ENCODE results near the gene TEX9.
"Not testable (repeated sequence)": the region's sequence is repeated elsewhere in the genome, so short reads cannot be mapped to it uniquely, and the experiment has no call there.

TEX9 gene

GRCh38 chr15:56365075-56365711 is at the start of gene TEX9:
TEX9 (plus strand) TSS chr15:56365426; CDS start chr15:56365451, 25 bp downstream.
- no peaks in the 10 kb centered on the region for H3K9me3 ChIP-seq (ENCODE audit: control insufficient read depth in 2 of 2, low read length in 2 of 2)
- H3K4me3 ChIP-seq (ENCODE audit: low read length in 2 of 2), result peak within 1 kb of the TSS; percentile 61 to 88
- H3K9ac ChIP-seq (ENCODE audit: low read length in 2 of 2), result peak within 1 kb of the TSS; percentile 59 to 66
- no peaks in the 10 kb centered on the region for H3K4me1 ChIP-seq (ENCODE audit: control insufficient read depth, insufficient read depth, low read length)
- no peaks in the 10 kb centered on the region for H3K27me3 ChIP-seq (ENCODE audit: control insufficient read depth in 1 of 2, insufficient read depth in 2 of 2, low read length in 2 of 2)
- H3K36me3 ChIP-seq (ENCODE audit: control insufficient read depth in 2 of 2, insufficient read depth in 2 of 2, low read length in 2 of 2), result no peaks in the 10 kb centered on the region
- H3K27ac ChIP-seq (ENCODE audit: low read length), result no peak within 1 kb of the TSS

GRCh38 chr15:56316561-56316960 is 48.7 kb upstream of the TEX9 start:
- not testable (repeated sequence) for H3K36me3 ChIP-seq (ENCODE audit: control insufficient read depth in 2 of 2, insufficient read depth in 2 of 2, low read length in 2 of 2); H3K27me3 ChIP-seq (ENCODE audit: control insufficient read depth in 1 of 2, insufficient read depth in 2 of 2, low read length in 2 of 2); H3K4me1 ChIP-seq (ENCODE audit: control insufficient read depth, insufficient read depth, low read length)

GRCh38 chr15:56320316-56320715 is 44.9 kb upstream of the TEX9 start:
- Histone ChIP-seq H3K27ac (ENCODE audit: low read length) (no peak overlapping the region), H3K9me3 (ENCODE audit: control insufficient read depth in 2 of 2, low read length in 2 of 2) (no peaks in the 10 kb centered on the region), H3K36me3 (ENCODE audit: control insufficient read depth in 2 of 2, insufficient read depth in 2 of 2, low read length in 2 of 2) (no peaks in the 10 kb centered on the region), H3K4me1 (ENCODE audit: control insufficient read depth, insufficient read depth, low read length) (no peaks in the 10 kb centered on the region), H3K27me3 (ENCODE audit: control insufficient read depth in 1 of 2, insufficient read depth in 2 of 2, low read length in 2 of 2) (no peaks in the 10 kb centered on the region), H3K9ac (ENCODE audit: low read length in 2 of 2) (no peak overlapping the region), H3K4me3 (ENCODE audit: low read length in 2 of 2) (no peak overlapping the region)

More at GRCh38 chr15:56316561-56316960, 48.7 kb upstream of the TEX9 start:
- H3K9me3 ChIP-seq (ENCODE audit: control insufficient read depth in 2 of 2, low read length in 2 of 2); H3K9ac ChIP-seq (ENCODE audit: low read length in 2 of 2); H3K4me3 ChIP-seq (ENCODE audit: low read length in 2 of 2); H3K27ac ChIP-seq (ENCODE audit: low read length): not testable (repeated sequence)

- H3K4me1 ChIP-seq (ENCODE audit: control insufficient read depth, insufficient read depth, low read length), result no peaks in the 10 kb centered on the region
- no peaks in the 10 kb centered on the region for H3K27me3 ChIP-seq (ENCODE audit: control insufficient read depth in 1 of 2, insufficient read depth in 2 of 2, low read length in 2 of 2)
- no peak overlapping the region for H3K27ac ChIP-seq (ENCODE audit: low read length)
- H3K9me3 ChIP-seq (ENCODE audit: control insufficient read depth in 2 of 2, low read length in 2 of 2), result no peaks in the 10 kb centered on the region
- no peak overlapping the region for H3K9ac ChIP-seq (ENCODE audit: low read length in 2 of 2)
- H3K36me3 ChIP-seq (ENCODE audit: control insufficient read depth in 2 of 2, insufficient read depth in 2 of 2, low read length in 2 of 2), result no peaks in the 10 kb centered on the region
- H3K4me3 ChIP-seq (ENCODE audit: low read length in 2 of 2), result no peak overlapping the region
Observed at GRCh38 chr15:56320861-56321260, 44.4 kb upstream of the TEX9 start.

- Histone ChIP-seq H3K36me3 (ENCODE audit: control insufficient read depth in 2 of 2, insufficient read depth in 2 of 2, low read length in 2 of 2) (no peaks in the 10 kb centered on the region), H3K9me3 (ENCODE audit: control insufficient read depth in 2 of 2, low read length in 2 of 2) (peaks cover 0 to 3% of the 10 kb centered on the region in 2 donors)
Observed at GRCh38 chr15:56322444-56322843, 42.8 kb upstream of the TEX9 start.

GRCh38 chr15:56323435-56323834 is 41.8 kb upstream of the TEX9 start:
- Histone ChIP-seq H3K27ac (ENCODE audit: low read length) (no peak overlapping the region), H3K9ac (ENCODE audit: low read length in 2 of 2) (no peak overlapping the region), H3K4me1 (ENCODE audit: control insufficient read depth, insufficient read depth, low read length) (no peaks in the 10 kb centered on the region), H3K9me3 (ENCODE audit: control insufficient read depth in 2 of 2, low read length in 2 of 2) (peaks cover 0 to 6% of the 10 kb centered on the region in 2 donors), H3K36me3 (ENCODE audit: control insufficient read depth in 2 of 2, insufficient read depth in 2 of 2, low read length in 2 of 2) (no peaks in the 10 kb centered on the region), H3K4me3 (ENCODE audit: low read length in 2 of 2) (no peak overlapping the region), H3K27me3 (ENCODE audit: control insufficient read depth in 1 of 2, insufficient read depth in 2 of 2, low read length in 2 of 2) (no peaks in the 10 kb centered on the region)

More at GRCh38 chr15:56322444-56322843, 42.8 kb upstream of the TEX9 start:
- Histone ChIP-seq H3K4me1 (ENCODE audit: control insufficient read depth, insufficient read depth, low read length) (no peaks in the 10 kb centered on the region), H3K27ac (ENCODE audit: low read length) (no peak overlapping the region), H3K9ac (ENCODE audit: low read length in 2 of 2) (no peak overlapping the region), H3K27me3 (ENCODE audit: control insufficient read depth in 1 of 2, insufficient read depth in 2 of 2, low read length in 2 of 2) (no peaks in the 10 kb centered on the region), H3K4me3 (ENCODE audit: low read length in 2 of 2) (no peak overlapping the region)

- H3K9ac ChIP-seq (ENCODE audit: low read length in 2 of 2), result no peak overlapping the region
- H3K4me1 ChIP-seq (ENCODE audit: control insufficient read depth, insufficient read depth, low read length), result no peaks in the 10 kb centered on the region
- no peak overlapping the region for H3K4me3 ChIP-seq (ENCODE audit: low read length in 2 of 2)
- H3K27ac ChIP-seq (ENCODE audit: low read length), result no peak overlapping the region
- H3K27me3 ChIP-seq (ENCODE audit: control insufficient read depth in 1 of 2, insufficient read depth in 2 of 2, low read length in 2 of 2), result no peaks in the 10 kb centered on the region
- H3K36me3 ChIP-seq (ENCODE audit: control insufficient read depth in 2 of 2, insufficient read depth in 2 of 2, low read length in 2 of 2), result no peaks in the 10 kb centered on the region
- H3K9me3 ChIP-seq (ENCODE audit: control insufficient read depth in 2 of 2, low read length in 2 of 2), result peaks cover 0 to 6% of the 10 kb centered on the region in 2 donors
Observed at GRCh38 chr15:56325186-56325585, 40.0 kb upstream of the TEX9 start.

- no peaks in the 10 kb centered on the region for H3K27me3 ChIP-seq (ENCODE audit: control insufficient read depth in 1 of 2, insufficient read depth in 2 of 2, low read length in 2 of 2)
- no peak overlapping the region for H3K9ac ChIP-seq (ENCODE audit: low read length in 2 of 2)
- H3K9me3 ChIP-seq (ENCODE audit: control insufficient read depth in 2 of 2, low read length in 2 of 2), result peaks cover 0 to 6% of the 10 kb centered on the region in 2 donors
- no peaks in the 10 kb centered on the region for H3K36me3 ChIP-seq (ENCODE audit: control insufficient read depth in 2 of 2, insufficient read depth in 2 of 2, low read length in 2 of 2)
- no peak overlapping the region for H3K27ac ChIP-seq (ENCODE audit: low read length)
- H3K4me1 ChIP-seq (ENCODE audit: control insufficient read depth, insufficient read depth, low read length), result no peaks in the 10 kb centered on the region
- no peak overlapping the region for H3K4me3 ChIP-seq (ENCODE audit: low read length in 2 of 2)
Observed at GRCh38 chr15:56327721-56328502, 37.3 kb upstream of the TEX9 start.

GRCh38 chr15:56337084-56337725 is 28.0 kb upstream of the TEX9 start:
- H3K9me3 ChIP-seq (ENCODE audit: control insufficient read depth in 2 of 2, low read length in 2 of 2), result no peaks in the 10 kb centered on the region
- no peaks in the 10 kb centered on the region for H3K27me3 ChIP-seq (ENCODE audit: control insufficient read depth in 1 of 2, insufficient read depth in 2 of 2, low read length in 2 of 2)
- no peaks in the 10 kb centered on the region for H3K36me3 ChIP-seq (ENCODE audit: control insufficient read depth in 2 of 2, insufficient read depth in 2 of 2, low read length in 2 of 2)
- H3K27ac ChIP-seq (ENCODE audit: low read length), result no peak overlapping the region
- no peak overlapping the region for H3K9ac ChIP-seq (ENCODE audit: low read length in 2 of 2)
- no peaks in the 10 kb centered on the region for H3K4me1 ChIP-seq (ENCODE audit: control insufficient read depth, insufficient read depth, low read length)
- H3K4me3 ChIP-seq (ENCODE audit: low read length in 2 of 2), result no peak overlapping the region

- Histone ChIP-seq H3K27me3 (ENCODE audit: control insufficient read depth in 1 of 2, insufficient read depth in 2 of 2, low read length in 2 of 2) (no peaks in the 10 kb centered on the region), H3K27ac (ENCODE audit: low read length) (no peak overlapping the region), H3K9ac (ENCODE audit: low read length in 2 of 2) (no peak overlapping the region), H3K4me3 (ENCODE audit: low read length in 2 of 2) (no peak overlapping the region), H3K9me3 (ENCODE audit: control insufficient read depth in 2 of 2, low read length in 2 of 2) (no peaks in the 10 kb centered on the region), H3K4me1 (ENCODE audit: control insufficient read depth, insufficient read depth, low read length) (no peaks in the 10 kb centered on the region), H3K36me3 (ENCODE audit: control insufficient read depth in 2 of 2, insufficient read depth in 2 of 2, low read length in 2 of 2) (no peaks in the 10 kb centered on the region)
Observed at GRCh38 chr15:56339594-56339993, 25.6 kb upstream of the TEX9 start.

All from stomach smooth muscle (tissue), 2 donors.